ENCODE measurements around the gene CLRN2.
"Not testable (repeated sequence)": the region's sequence is repeated elsewhere in the genome, so short reads cannot be mapped to it uniquely, and the experiment has no call there.

CLRN2 gene

DNA sequence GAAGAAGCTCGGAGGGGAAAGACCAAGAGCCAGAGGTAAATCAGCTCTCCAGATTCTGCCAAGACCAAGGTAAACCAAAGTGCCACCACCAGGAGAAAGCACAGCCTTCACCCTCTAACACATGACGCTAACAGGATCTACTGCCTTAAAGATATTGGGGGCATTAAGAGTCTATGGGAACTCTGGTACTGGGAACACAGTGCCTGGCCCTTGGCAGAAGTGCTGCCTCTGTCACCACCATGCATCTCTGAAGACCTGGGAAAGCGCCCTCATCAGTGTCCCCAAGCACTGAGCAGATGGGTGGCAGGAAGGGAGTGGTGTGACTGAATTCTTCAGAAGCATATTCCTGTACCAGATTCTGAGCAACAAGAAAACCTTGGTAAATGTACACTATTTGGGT lies 4.4 kb upstream of the CLRN2 start:
- DNase-seq = no peak

DNA sequence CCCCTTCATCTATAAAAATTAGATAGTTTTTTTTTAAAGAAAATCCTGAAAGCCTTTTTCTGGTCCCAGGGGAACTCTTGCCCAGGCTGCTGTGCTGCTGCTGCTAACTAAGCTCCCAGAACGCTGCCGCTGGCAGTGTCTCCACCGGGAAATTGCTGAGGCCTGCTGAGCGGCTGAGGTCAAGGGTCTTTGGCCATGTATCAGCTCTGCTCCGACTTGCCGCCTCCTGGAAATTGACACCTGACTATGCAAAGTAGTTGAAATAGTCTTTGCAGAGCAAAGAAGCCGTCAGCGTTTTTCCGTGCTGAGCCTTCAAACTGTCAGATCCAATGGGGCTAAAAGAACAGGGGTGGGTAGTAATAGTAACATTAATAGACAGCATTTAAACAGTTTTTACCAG lies 3.9 kb upstream of the CLRN2 start:
- peak; percentile 3 for DNase-seq

DNA sequence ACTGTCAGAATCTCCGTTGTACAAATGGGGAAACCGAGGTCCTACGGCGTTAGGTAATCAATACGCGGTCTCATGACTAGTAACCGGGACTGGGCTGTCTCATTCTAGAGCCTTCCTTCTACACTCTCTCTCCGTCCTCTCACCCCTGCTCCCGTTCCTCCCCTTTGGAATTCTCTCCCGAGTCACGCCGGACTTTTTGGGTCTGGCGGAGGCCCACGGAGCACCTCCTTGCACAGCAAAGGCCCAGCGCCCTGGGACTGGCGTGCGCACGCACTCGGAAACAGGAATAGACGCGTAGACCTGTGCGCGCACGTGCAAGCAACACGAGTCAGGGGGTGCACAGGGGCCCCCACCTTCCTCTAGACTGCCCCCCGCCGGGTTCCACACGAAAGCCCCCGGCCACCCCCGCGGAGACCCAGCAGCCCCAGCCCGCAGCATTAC lies 3.4 kb upstream of the CLRN2 start:
- DNase-seq = peak; percentile 72

DNA sequence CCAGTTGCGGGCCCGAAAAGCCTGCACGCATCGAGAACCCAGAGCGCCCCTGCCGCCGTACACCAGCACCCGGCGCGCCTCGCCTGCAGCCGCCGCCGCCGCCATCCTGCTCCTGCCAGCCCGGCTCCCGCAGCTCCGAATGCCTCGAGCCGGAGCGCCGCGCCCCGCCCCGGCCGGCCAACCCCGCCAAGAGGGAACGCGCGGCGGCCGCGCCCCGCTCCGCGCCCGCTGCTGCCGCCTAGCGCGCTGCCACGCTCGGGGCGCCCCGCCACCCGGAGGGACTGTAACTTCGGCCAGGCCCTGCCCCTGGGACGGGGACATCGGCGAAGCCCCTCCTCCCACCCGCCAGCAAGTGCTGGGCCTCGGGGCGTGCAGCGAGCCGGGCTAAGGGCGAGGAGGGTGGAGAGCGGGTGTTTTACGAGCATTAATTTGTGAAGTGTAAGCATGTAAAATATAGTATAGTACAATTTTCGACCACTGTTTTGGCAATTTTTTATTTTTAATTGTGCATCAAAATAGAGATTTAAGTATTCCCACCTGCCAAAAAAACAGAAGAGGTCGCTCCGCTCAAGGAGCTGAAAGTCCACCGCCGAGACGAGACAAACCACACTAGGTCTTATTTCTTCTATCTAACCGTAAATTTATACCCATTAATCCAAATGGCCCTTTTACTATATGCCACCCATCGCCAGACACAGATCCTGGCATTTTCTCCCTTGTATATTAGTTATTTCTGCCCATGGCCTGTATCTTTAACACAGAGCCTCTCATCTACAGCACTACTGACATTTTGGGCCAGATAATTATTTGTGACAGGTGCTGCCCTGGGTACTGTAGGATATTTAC lies 2.8 kb upstream of the CLRN2 start, which contains the start of gene QDPR:
Gene QDPR, minus strand, starts transcription at position 141 of the 846 bp plus-strand sequence. Its CDS starts 36 bp downstream, at position 105.
- DNase-seq = peak; percentile 84

DNA sequence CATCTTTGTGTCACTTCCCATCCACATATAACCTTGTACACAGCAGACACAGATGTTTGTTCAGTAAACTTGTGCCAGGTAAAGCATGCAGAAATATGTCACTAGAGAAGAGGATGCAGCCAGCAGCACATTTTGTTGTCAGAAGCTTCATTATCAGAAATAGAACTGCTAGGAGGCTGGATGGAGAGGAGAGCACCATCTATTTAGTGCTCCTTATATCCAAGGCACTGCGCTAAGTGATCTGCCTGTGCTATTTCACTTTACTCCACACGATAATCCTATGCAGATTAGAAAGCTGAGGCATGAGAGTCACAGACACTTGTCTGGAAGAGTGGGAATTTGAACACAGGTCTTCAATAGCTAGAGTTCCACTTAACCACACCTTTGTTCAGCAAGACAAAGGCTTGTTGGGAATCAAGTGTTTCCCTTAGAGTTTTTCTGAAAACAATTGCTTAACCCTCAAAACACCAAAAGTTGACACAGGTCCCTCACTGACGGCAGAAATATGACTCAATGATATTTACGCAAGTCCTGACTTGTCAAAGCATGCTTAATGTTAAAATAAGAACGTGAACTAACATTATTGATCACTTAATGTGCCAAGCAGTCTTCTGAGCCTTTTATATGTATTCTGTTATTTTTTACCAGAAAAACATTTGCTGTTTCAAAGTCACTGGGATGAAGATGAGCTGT lies 1.8 kb upstream of the CLRN2 start:
- no peak for DNase-seq

DNA sequence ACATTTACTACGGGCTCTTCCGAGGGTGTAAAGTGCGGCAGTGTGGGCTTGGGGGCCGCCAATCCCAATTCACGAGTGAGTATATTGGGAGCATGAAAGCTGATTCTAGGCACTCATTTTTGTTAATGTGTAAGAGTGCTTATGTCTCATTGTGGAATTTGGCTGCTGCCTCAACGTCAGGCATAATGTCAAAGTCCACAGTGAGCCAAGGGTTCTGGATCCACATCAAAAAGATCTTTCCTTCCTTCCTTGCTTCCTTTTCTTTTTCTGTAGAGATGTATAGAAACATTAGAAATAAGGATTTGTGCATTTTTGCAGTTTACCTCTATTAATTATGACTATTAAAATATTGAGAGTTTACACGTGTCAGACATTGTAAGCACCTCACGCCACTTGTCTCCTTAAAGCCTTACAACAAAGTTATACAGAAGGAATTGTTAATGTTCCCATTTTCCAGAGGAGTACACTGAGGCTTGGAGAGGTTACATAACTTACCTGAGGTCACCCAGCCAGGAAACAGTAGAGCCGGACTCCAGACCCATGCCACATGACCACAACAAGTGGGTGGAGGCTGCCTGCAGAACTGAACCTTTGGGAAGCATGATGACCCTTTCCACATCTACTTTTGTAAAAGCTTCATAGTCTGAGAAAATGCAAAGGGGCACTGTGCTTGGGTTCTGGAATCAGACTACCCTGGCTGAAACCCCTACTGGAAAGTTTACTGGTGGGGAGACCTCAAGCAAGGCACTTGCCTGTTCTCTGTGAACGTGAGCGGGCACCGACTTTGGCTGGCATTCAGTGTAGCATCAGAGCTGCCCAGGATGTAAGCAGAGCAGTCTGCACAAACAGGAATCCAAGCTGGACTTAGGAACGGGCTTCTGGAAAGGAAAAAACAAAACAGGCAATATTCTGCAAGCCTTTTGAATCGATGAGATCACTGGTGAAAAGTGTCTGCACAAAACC lies 761 bp downstream of the CLRN2 start:
- no peak for DNase-seq

DNA sequence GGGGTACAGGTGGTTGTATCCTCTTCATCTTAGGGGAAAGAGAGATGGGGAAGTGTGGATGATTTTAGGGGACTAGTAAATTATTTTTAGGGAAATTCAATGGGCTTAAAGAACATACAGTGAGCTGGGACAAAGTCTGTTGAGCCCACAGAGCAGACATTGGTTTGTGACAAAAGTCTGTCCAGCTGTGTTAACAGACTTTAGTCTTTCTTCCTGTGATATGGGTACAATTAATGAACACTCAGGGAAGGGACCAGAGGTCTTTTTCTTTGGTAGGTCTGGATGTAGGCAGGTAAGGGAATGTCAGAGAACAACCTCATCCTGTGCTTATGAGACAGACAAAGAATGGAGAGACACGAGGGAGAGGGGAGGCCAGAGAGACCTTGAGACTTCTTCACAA lies 2.0 kb downstream of the CLRN2 start:
- DNase-seq = no peak

DNA sequence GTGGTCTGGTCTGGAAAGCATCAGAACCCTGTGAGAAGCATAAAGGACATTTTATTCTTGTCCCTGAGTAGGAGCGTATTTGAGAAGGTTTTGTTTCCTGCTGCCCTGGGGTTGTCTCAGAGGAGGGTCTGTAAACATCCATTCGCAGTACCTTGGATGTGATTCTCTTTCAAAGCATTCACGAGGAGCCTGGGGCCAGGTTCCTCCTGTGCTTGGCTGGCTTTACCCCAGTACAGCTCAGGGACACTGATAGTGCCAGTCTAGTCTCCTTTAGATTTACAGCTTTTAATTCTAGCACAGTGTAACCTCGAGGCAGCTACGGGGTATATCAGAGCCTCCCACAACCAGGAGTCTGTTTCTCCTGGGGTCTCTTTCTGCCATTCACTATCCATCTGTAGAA lies 2.7 kb downstream of the CLRN2 start:
- DNase-seq = no peak

DNA sequence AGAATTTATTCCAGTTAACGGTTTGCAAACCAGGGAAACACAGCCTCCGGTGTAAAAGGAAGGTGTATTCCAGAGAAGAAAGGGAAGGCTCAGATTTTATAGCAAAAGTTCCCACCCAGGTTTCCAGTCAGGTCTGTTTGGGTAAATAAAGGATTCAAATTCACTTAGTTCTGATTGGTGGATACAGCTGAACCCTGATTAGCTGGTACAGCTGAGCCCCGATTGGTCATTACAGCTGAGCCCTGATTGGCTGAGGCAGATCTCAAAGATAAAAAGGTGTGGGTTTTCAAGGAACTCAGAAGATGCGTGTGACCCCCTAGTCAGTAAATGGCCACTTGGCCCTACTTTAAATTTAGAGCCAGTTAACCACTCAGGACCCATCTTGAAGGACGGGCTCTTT lies 6.6 kb downstream of the CLRN2 start:
- no peak for DNase-seq

DNA sequence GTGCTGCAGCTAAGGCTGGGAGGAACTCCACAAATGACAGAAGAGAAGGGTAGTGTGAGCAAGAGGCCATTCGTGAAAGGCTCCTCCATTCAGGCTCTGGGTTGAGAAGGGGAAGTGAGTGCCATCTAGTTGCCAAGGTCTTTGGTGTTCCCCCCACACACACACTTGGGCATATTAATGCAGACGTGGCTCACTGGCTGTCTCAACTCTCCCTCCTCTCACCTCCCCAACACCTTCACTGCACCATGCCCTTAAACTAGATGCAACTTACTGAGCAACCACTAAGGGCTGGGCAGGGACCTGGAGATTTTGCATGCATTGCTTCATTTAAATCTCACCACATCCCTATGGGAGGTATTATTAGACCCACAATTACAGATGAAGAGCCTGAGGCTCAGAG lies 8.7 kb downstream of the CLRN2 start:
- DNase-seq = no peak

DNA sequence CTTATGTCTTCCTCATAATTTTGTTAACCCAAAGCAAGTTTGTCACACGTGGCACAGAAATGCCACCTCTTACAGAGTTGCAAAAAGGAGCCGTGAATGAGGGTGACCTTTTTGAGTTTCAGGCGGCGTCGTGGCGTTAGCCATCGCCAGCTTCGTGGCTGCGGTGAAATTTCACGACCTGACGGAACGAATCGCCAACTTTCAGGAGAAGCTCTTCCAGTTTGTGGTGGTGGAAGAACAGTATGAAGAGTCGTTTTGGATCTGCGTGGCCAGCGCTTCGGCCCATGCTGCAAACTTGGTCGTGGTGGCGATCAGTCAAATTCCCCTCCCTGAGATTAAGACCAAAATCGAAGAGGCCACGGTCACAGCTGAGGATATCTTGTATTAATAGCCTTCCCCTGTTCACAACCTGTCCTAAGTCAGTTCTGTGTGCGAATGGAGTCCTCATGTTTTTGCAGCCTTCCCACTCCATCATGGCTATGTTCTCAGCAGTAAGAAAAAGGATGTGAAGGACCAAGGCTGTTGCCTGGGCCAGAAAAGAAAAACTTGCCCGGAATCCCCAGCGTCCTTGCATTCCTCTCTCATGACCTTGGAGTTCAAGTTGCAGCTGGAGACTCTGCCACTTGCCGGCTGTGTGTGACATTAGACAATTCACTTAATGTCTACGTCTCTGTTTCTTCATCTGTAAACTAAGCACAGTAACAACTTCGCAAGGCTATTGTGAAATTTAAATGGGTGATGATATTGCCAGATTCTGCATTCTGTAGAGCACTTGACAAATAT lies 11.9 kb downstream of the CLRN2 start:
- DNase-seq = no peak

DNA sequence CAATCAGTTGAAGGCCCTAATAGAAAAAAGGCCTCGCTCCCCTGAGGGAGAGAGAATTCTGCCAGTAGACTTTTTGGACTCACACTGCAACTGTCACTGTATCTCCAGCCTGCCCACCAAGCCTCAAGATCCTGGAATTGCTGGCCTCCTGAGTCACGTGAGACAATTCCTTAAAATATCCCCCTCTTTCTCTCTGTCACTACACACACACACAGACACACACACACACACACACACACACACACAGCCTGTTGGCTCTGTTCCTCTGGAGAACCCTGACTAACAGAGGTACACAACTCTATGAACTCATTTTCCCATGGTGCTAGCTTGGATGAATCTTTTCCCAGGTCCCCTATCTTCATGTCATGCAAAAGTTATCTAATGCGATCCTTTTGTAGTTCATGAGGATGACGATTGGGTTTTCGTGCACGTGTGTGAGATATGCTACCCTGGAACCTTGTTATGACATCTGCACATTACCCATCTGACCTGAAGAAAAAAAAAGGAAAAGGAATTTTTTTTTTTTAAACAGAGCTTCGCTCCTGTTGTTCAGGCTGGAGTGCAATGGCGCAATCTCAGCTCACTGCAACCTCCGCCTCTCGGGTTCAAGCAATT lies 13.7 kb downstream of the CLRN2 start:
- no peak for DNase-seq

DNA sequence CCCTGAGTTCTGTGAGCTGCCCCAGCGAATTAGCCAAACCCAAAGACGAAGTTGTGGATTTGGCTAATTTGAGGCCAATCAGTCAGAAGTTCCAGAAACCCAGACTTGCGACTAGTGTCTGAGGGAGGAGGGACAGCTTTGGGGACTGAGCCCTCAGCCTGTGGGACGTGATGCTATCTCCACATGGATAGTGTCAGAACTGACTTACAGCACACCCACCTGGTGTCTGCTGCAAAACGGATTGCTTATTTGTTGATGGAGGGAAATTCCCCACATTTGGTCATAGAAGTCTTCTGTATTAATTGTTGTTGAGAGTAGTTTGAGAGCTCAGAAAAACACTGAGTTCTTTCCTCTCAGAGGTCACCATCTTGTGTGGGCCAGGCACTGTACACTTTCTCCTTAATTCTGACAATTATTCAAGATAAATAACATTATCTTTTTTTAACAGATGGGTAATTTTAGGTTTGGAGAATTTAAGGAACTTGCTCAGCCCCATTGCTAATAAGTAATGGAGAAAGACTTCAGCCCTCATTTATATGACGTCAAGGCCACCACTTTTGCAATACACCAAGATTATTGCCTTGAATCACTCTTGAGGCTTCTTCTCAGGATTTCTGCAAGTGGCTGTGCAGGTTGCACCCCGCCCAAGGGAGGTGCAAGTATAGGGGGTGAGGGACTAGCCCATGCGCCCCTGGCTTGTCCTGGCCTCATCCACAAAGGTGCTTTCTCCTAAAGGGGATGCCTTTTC lies 16.7 kb downstream of the CLRN2 start:
- no peak for DNase-seq

DNA sequence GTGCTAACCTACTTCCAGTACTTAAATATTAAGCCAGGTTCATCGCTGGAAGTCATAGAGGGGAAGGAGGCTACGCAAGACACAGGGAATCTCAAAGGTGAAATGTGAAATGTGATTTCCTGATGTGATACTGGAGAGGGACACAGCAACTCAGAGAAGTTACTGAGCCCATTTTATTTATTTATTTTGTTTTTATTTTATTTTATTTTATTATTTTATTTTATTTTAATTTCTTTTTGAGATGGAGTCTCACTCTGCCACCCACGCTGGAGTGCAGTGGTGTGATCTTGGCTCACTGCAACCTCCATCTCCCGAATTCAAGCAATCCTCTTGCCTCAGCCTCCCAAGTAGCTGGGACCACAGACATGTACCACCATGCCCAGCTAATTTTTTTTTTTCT lies 19.7 kb downstream of the CLRN2 start:
- DNase-seq = no peak

DNA sequence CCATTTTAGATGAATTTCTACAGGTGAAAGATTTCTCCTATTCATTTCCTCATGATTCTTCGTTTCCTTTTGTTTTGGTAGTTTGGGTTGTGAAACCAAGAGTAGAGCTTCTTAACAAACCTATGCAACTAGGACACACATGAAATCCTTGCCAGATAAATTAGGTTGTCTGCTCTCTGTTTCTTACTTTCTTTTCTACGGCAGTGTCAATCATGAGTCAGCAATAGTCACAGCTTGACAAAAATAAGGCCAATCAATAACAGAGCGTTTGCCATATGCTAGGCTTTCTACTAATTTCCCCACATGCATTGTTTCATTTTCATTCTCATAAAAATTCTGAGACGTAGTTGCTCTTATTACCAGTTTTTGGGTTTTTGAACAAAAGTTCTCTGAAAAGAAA lies 20.3 kb downstream of the CLRN2 start:
- no peak for DNase-seq

DNA sequence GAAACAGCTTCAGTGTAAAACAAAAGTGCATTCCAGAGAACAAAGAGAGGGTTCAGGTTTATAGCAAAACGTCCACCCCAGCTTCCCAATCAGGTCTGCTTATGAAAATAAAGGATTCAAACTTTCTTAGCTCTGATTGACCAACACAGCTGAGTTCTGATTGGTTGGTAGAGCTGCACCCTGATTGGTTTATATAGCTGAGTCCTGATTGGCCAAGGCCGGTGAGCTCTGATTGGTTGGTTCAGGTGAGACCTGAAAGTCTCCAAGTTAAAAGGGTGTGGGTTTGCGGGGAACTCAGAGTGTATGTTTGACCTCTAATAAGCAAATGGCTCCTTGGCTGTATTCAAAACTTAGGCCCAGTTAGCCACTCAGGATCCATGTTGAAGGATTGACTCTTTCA lies 20.9 kb downstream of the CLRN2 start:
- peak; percentile 30 for DNase-seq

DNA sequence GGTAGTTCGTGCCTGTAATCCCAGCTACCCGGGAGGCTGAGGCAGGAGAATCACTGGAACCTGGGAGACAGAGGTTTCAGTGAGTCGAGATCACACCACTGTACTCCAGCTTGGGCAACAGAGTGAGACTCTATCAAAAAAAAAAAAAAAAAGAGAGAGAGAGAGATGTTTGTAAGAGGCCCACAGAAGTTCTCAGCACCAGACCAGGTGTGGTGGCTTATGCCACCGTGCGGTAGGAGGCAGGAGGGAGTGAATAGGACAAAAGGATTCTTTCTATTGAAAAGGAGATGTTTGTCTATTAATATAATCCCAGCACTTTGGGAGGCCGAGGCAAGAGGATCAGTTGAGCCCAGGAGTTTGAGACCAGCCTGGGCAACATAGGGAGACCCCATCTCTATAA lies 22.1 kb downstream of the CLRN2 start:
- DNase-seq = not testable (repeated sequence)

DNA sequence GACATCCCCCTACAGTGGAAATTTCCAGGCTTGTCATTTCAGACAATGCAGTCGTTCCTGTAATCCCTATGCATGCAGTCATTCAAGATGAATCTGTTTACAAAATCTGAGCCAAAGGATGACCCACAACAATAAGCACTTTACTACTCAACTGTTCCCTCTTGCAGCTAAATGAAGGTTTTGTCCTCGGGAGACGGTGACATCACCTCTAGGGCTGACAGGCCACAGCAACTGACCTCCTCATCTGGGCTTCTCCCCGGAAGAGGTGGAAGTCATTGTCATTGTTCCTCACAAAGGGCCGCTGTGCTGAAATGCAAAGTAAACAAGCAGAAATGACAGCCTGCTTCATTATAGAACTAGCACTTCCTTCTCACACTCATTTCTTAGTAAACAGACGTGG lies 29.2 kb downstream of the CLRN2 start:
- no peak for DNase-seq

DNA sequence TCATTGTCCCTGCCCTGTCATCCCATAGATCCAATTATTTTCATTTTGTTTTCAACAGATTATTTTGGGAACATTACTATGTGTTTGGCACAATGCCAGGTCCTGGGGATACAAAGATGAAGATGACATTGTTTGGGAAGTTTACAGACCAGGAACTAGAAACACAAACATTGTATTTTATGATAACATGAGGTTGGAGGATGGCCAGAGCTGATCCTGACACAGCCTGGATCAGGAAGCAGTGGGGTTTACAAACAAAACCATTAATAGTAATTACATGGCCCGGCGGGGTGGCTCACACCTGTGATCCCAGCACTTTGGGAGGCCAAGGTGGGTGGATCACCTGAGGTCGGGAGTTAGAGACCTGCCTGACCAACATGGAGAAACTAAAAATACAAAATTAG lies 29.9 kb downstream of the CLRN2 start:
- no peak for DNase-seq

DNA sequence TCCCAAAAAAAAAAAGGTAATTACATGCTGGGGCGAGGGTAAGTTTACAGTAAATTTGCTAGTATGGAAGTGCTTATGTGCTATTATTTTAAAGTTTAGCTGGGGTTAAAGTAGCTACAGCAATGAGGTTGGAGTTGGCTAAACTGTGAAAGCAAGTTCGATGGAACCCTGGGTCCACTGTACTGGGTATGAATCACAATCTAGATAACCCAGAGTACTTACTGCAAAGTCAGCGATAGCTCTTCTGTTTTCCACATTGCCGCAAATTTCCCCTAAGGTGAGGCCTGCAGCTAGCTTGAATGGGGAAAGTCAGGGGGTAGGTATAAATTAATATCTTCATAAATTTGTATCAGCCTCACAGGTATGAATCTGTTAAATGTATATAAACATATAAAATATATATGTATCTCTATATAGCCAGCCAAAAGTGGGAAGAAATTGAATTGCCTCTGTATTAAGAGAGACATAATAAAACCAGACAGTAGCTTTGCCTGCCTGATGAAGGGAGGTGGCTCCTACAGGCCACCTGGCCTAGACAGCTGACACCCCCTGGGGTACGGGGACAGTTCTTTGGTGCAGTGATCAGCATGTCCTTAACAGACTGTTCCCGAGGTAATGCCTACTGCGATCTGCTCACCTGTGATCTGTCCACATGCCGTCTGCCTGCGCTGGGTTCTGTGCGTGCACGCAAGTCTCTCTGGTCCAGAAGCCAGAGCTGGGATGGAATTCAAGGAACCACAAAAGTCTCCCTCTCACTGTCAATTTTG lies 30.6 kb downstream of the CLRN2 start:
- no peak for DNase-seq

All from activated CD4-positive, alpha-beta T cell treated with anti-CD3 and anti-CD28 coated beads for 48 hours (primary cell).